ENCODE measurements around the gene APP.
A peak's percentile ranks its signal among the peaks of the same experiment; 100 is the strongest.

Gene APP

GRCh38 chr21:26170471-26171257, at the start of gene APP:
TSS of gene APP (minus strand) at chr21:26170770. CDS start at chr21:26170620, 150 bp downstream.
- peak; percentile 77 for DNase-seq

GRCh38 chr21:26212220-26212619, 41.6 kb upstream of the APP start:
- DNase-seq, result no peak

GRCh38 chr21:26210614-26211013, 40.0 kb upstream of the APP start:
- no peak for DNase-seq

- no peak for DNase-seq
These were observed 36.5 kb upstream of the APP start for GRCh38 chr21:26207021-26207420.

- no peak for DNase-seq
These were observed 28.9 kb upstream of the APP start for GRCh38 chr21:26199456-26199855.

GRCh38 chr21:26195708-26196107, 25.1 kb upstream of the APP start:
- DNase-seq, result no peak

- no peak for DNase-seq
These were observed 24.3 kb upstream of the APP start for GRCh38 chr21:26194811-26195251.

- DNase-seq, result no peak
These were observed 23.8 kb upstream of the APP start for GRCh38 chr21:26194326-26194725.

GRCh38 chr21:26191609-26192008, 21.0 kb upstream of the APP start:
- no peak for DNase-seq

- DNase-seq, result no peak
These were observed 17.9 kb upstream of the APP start for GRCh38 chr21:26188422-26188821.

GRCh38 chr21:26185446-26185845, 14.9 kb upstream of the APP start:
- no peak for DNase-seq

- DNase-seq, result no peak
These were observed 14.5 kb upstream of the APP start for GRCh38 chr21:26185021-26185420.

GRCh38 chr21:26179501-26179900, 8.9 kb upstream of the APP start:
- DNase-seq, result no peak

GRCh38 chr21:26177746-26178426, 7.3 kb upstream of the APP start:
- no peak for DNase-seq

- no peak for DNase-seq
These were observed 6.6 kb upstream of the APP start for GRCh38 chr21:26177187-26177586.

- no peak for DNase-seq
These were observed 909 bp upstream of the APP start for GRCh38 chr21:26171258-26172100.

- peak; percentile 15 for DNase-seq
These were observed 729 bp downstream of the APP start for GRCh38 chr21:26169611-26170470.

GRCh38 chr21:26169061-26169610, 1.4 kb downstream of the APP start:
- DNase-seq, result peak; percentile 18

- no peak for DNase-seq
These were observed 2.2 kb downstream of the APP start for GRCh38 chr21:26168371-26168770.

GRCh38 chr21:26167593-26167992, 3.0 kb downstream of the APP start:
- DNase-seq, result no peak

GRCh38 chr21:26165331-26165730, 5.2 kb downstream of the APP start:
- no peak for DNase-seq

GRCh38 chr21:26164311-26164710, 6.3 kb downstream of the APP start:
- DNase-seq, result no peak
